K562 (cell line): ENCODE results near the gene ANKS3. TPM values are rescaled to one million over a fixed set of nuclear protein-coding genes. Genes with fewer than 3 reads are reported as not detected.

Experiments used
- ATAC-seq: fragments of 200-7000 bp; cut with Tn5 transposase; 3 replicates; pipeline ENCODE4 v1.9.1; 2020; ENCODE audit warnings: moderate library complexity
- BruUV-seq: library from RNA; stranded (reverse); fragments of 400-500 nt; replicated peaks from 2 replicates; lab custom pipeline; 2021; lab: Mats Ljungman, UMichigan
- CTCF ChIA-PET: fragments of 300-600 bp; formaldehyde crosslinking; extraction: SDS; loops from one replicate; lab custom pipeline; 2021; ENCODE audit warnings: low intra/inter-chr PET ratio; lab: Yijun Ruan, JAX
- POLR2A ChIA-PET: fragments of 300-600, 350-650 bp; sonication (Branson Sonifier 250); formaldehyde crosslinking; extraction: SDS; loops from one replicate; lab custom pipeline; 2021; ENCODE audit warnings: antibody characterized with exemption, inconsistent platforms; lab: Yijun Ruan, JAX
- DNase-seq, 4 experiments: peaks; one replicate each; pipeline versions ENCODE4 v3.0.0 to v3.0.0-alpha.2; 2011 to 2018; ENCODE audit warnings: low spot score in 3 of 4, mixed read lengths in 3 of 4; ENCODE audit errors: extremely low read depth in 1 of 4
- FAIRE-seq: peaks from 2 replicates; lab custom pipeline; 2011; peaks lifted over from hg19 to GRCh38; lab: Jason Lieb, UNC
- H2AFZ ChIP-seq: 2 replicates; pipeline ENCODE4 v1.6.0; 2011; ENCODE audit warnings: low read depth, low read length, control low read depth, inconsistent platforms
- H3K27ac ChIP-seq: fragments of 200-600 bp; 3 replicates; pipeline ENCODE4 v1.8.0; 2011; ENCODE audit warnings: low read depth, mild to moderate bottlenecking, control low read depth, inconsistent platforms, low read length, moderate library complexity, mixed read lengths; ENCODE audit errors: extremely low read depth
- H3K27me3 ChIP-seq, 2 experiments: fragments of 300-600 bp in 1 of 2; 2 replicates in 1 of 2; 3 replicates in 1 of 2; pipeline versions ENCODE4 v1.6.0 to v1.8.0; 2011; ENCODE audit warnings: inconsistent platforms in 2 of 2, low read length in 2 of 2, mild to moderate bottlenecking in 1 of 2, mixed read lengths in 1 of 2, moderate library complexity in 1 of 2; ENCODE audit not compliant: control insufficient read depth in 2 of 2, insufficient read depth in 2 of 2
- H3K36me3 ChIP-seq: fragments of 300-600 bp; 3 replicates; pipeline ENCODE4 v1.8.0; 2011; ENCODE audit warnings: mild to moderate bottlenecking, low read length, inconsistent platforms; ENCODE audit not compliant: control insufficient read depth, insufficient read depth
- H3K4me1 ChIP-seq, 2 experiments: fragments of 200-600 bp in 1 of 2; replicated peaks in 1 of 2; 2 replicates in 1 of 2; 3 replicates in 1 of 2; pipeline versions ENCODE4 v1.5.1 to v1.8.0; 2011; ENCODE audit warnings: inconsistent platforms in 2 of 2, low read length in 2 of 2, mild to moderate bottlenecking in 1 of 2, mixed read lengths in 1 of 2, moderate library complexity in 1 of 2; ENCODE audit not compliant: control insufficient read depth in 2 of 2, insufficient read depth in 2 of 2
- H3K4me2 ChIP-seq: 2 replicates; pipeline ENCODE4 v1.6.1; 2011; ENCODE audit warnings: low read length, control low read depth, inconsistent platforms, mixed read lengths; ENCODE audit not compliant: insufficient read depth
- H3K4me3 ChIP-seq: fragments of 200-600 bp; sonication (generic), shearing (Covaris generic); 2 replicates; pipeline ENCODE4 v1.5.1; 2016; ENCODE audit warnings: control low read depth, inconsistent platforms
- H3K79me2 ChIP-seq: fragments of 200-600 bp; 3 replicates; pipeline ENCODE4 v1.8.0; 2011; ENCODE audit warnings: low read length, inconsistent platforms; ENCODE audit not compliant: control insufficient read depth, insufficient read depth
- H3K9ac ChIP-seq, 2 experiments: 2 replicates each; pipeline versions ENCODE4 v1.6.0 to v1.6.1; 2011; ENCODE audit warnings: low read depth in 2 of 2, low read length in 2 of 2, control low read depth in 1 of 2, inconsistent platforms in 1 of 2, mild to moderate bottlenecking in 1 of 2, mixed read lengths in 1 of 2; ENCODE audit not compliant: insufficient read depth in 1 of 2
- H3K9me1 ChIP-seq: one replicate; pipeline ENCODE4 v1.6.0; 2011; ENCODE audit warnings: inconsistent platforms, mild to moderate bottlenecking, low read length, moderate library complexity; ENCODE audit not compliant: control insufficient read depth, insufficient read depth
- H3K9me3 ChIP-seq: replicated peaks from 2 replicates; pipeline ENCODE4 v1.5.1; 2011; ENCODE audit warnings: low read depth, low read length, inconsistent platforms; ENCODE audit not compliant: control insufficient read depth, insufficient read depth
- H4K20me1 ChIP-seq: replicated peaks from 2 replicates; pipeline ENCODE4 v1.6.1; 2011; ENCODE audit warnings: low read length, inconsistent platforms, mixed read lengths; ENCODE audit not compliant: control insufficient read depth, insufficient read depth
- CHD7 ChIP-seq: fragments of 200-600 bp; sonication (generic); IDR thresholded peaks from one replicate; pipeline ENCODE4 v1.6.1; 2012; ENCODE audit warnings: mild to moderate bottlenecking, low read depth, low read length, inconsistent platforms
- ELK3 ChIP-seq: fragments of 450-650 bp; formaldehyde crosslinking; IDR thresholded peaks from 2 replicates; pipeline ENCODE4 v1.4.0; 2020; ENCODE audit warnings: mild to moderate bottlenecking
- ETS1 ChIP-seq: conservative IDR thresholded peaks from 2 replicates; pipeline ENCODE4 v1.6.1; 2011; ENCODE audit warnings: low read depth, mild to moderate bottlenecking, low read length; ENCODE audit not compliant: control insufficient read depth
- HNRNPL ChIP-seq: fragments of 200-400 bp; formaldehyde crosslinking; IDR thresholded peaks from 2 replicates; pipeline ENCODE4 v1.6.1; 2017; ENCODE audit warnings: low read depth, mild to moderate bottlenecking, low read length
- STAT5A ChIP-seq: IDR thresholded peaks from 2 replicates; pipeline ENCODE4 v1.6.1; 2012; ENCODE audit warnings: low read length, inconsistent platforms, borderline replicate concordance
- YBX1 ChIP-seq: fragments of 450-650 bp; IDR thresholded peaks from 2 replicates; pipeline ENCODE4 v1.7.1; 2016; ENCODE audit warnings: mild to moderate bottlenecking
- WGBS: fragments of 100-300 bp; shearing (Covaris generic); methylation state at CpG from one replicate; pipeline ENCODE4 v1.1.6; 2016; ENCODE audit warnings: low coverage, mixed read lengths; ENCODE audit not compliant: insufficient coverage; ENCODE audit errors: missing lambda C conversion rate; 5-methylcytosine and 5-hydroxymethylcytosine counted together
- in situ Hi-C: fragments of 300-500 bp; cut with MboI; formaldehyde crosslinking; loops from 4 replicates; pipeline ENCODE4 v1.15.0; 2018; ENCODE audit warnings: inconsistent platforms, mixed read lengths
- intact Hi-C: fragments of 100-400 bp; cut with micrococcal nuclease; formaldehyde crosslinking; loops from 2 replicates; pipeline ENCODE4 v1.14.2; 2022
- polyA plus RNA-seq, 8 experiments: library from polyadenylated mRNA; depleted of rRNA in 4 of 8; stranded (reverse) in 5 of 8; unstranded in 3 of 8; fragments of >200 nt; fragmentation: Nextera tagmentation in 2 of 8; fragmentation: Illumina TruSeq in 1 of 8; extraction: Ambion mirVana in 2 of 8; extraction: Trizol in 1 of 8; gene quantifications; 2 replicates each; pipeline versions ENCODE4 v1.2.1 to v1.2.3, GENCODE V29; 2011 to 2014; ENCODE audit warnings: inconsistent platforms in 1 of 8, missing spikeins in 1 of 8
- total RNA-seq, 7 experiments: library from RNA; depleted of rRNA in 6 of 7; stranded (reverse); fragments of >200 nt in 6 of 7; fragmentation: Illumina TruSeq in 2 of 7; extraction: Trizol in 2 of 7; gene quantifications; 2 replicates each; pipeline versions ENCODE4 v1.2.1 to v1.2.3, GENCODE V29; 2011 to 2021; ENCODE audit warnings: low replicate concordance in 1 of 7

The ANKS3 gene
- total and polyA plus RNA-seq, 9 of the 15 experiments (the other 6 are each of a cell fraction or from before 2014, with no cell fraction given): 0.43 to 25.7 (median 14.8) TPM

- Histone ChIP-seq H3K4me1 (peaks cover 0 to 76% of the 10 kb centered on the region in 2 experiments; a peak in 3 of 5 replicates), H3K79me2 (peaks cover 12% of the 10 kb centered on the region), H4K20me1 (peaks cover 8% of the 10 kb centered on the region; the same call in 1 of the 2 replicates), H3K4me2 (peak overlapping the region; percentile 96; the same call in 1 of the 2 replicates), H2AFZ (peak overlapping the region; percentile 93), H3K9me1 (peaks cover 3% of the 10 kb centered on the region), H3K27me3 (no peaks in the 10 kb centered on the region), H3K9ac (peak overlapping the region; percentile 77 to 99), H3K4me3 (peak overlapping the region; percentile 97), H3K36me3 (peaks cover 47% of the 10 kb centered on the region; the same call in 2 of the 3 replicates), H3K9me3 (no peaks in the 10 kb centered on the region), H3K27ac (peak overlapping the region; percentile 86)
- FAIRE-seq (no peak), ATAC-seq (peak; percentile 55), DNase-seq (peak; percentile 55 to 86 (median 80))
- POLR2A ChIA-PET: interaction anchor here (0.7 to 1.7 kb wide), 4 partner anchors 11 to 78 kb away, joined by 3 to 11 read pairs (median 4); no protein-coding TSS in a partner anchor
- 0% methylated on average over 34 of the region's 54 CpGs for WGBS
- in situ Hi-C loops: no loop called here
- CTCF ChIA-PET: interaction anchor here (0.6 kb wide), 1 partner anchor 190 kb away, joined by 3 read pairs; no protein-coding TSS in a partner anchor
- BruUV-seq: TSS peak; percentile 70
- intact Hi-C loops: no loop called here
- TF ChIP-seq HNRNPL: peak; percentile 79; the same call in 1 of the 2 replicates
- TF ChIP-seq STAT5A: no peak
- TF ChIP-seq YBX1: no peak
- peak; percentile 56 for TF ChIP-seq CHD7
- TF ChIP-seq ETS1: 0 out of 2 replicates have a peak, but pooled peaks have one; percentile 18
- TF ChIP-seq ELK3 (CRISPR knock-in tag): no peak
These were observed 40.0 kb downstream of the ANKS3 start for GRCh38 chr16:4693956-4694641.
